Progenitor cell of endocrine pancreas (in vitro differentiated cells): ENCODE measurements around the gene NPTX2. TPM values are rescaled to one million over a fixed set of nuclear protein-coding genes. Genes with fewer than 3 reads are reported as not detected.

Source experiments
- DNase-seq: peaks from one replicate; pipeline ENCODE4 v3.0.0; 2021; ENCODE audit warnings: low spot score; ENCODE audit not compliant: unreplicated experiment
- H3K27ac Mint-ChIP-seq: 2 replicates; pipeline ENCODE4 v1.8.0; 2021; ENCODE audit warnings: mild to moderate bottlenecking, moderate library complexity, mixed read lengths
- H3K27me3 Mint-ChIP-seq: 2 replicates; pipeline ENCODE4 v1.8.0; 2021; ENCODE audit warnings: mixed read lengths
- H3K36me3 Mint-ChIP-seq: 2 replicates; pipeline ENCODE4 v1.8.0; 2022; ENCODE audit warnings: mixed read lengths; ENCODE audit not compliant: insufficient read depth
- H3K4me1 Mint-ChIP-seq: 2 replicates; pipeline ENCODE4 v1.8.0; 2021; ENCODE audit warnings: low read depth, mixed read lengths
- H3K4me3 Mint-ChIP-seq: 2 replicates; pipeline ENCODE4 v1.8.0; 2021; ENCODE audit warnings: low read depth, mild to moderate bottlenecking, moderate library complexity, mixed read lengths
- H3K9me3 Mint-ChIP-seq: 2 replicates; pipeline ENCODE4 v1.8.0; 2021; ENCODE audit warnings: low read depth, mixed read lengths
- total RNA-seq: library from RNA; stranded (reverse); gene quantifications from 2 replicates; pipeline ENCODE4 v1.2.1, GENCODE V29; 2021
- TF ChIP-seq, protein P1 (sequence below): fragments of 200-600 bp; sonication (generic); IDR thresholded peaks from one replicate; pipeline ENCODE4 v1.5.0; 2021; ENCODE audit warnings: antibody characterized with exemption, mild to moderate bottlenecking; ENCODE audit not compliant: unreplicated experiment

NPTX2 gene
- total RNA-seq, 1 donor from 2014 or later: 0.14 TPM

GRCh38 chr7:98662289-98662688 is 45.2 kb downstream of the NPTX2 start:
- Mint-ChIP-seq H3K4me1 (no peaks in the 10 kb centered on the region), H3K27ac (no peak overlapping the region), H3K36me3 (no peaks in the 10 kb centered on the region), H3K27me3 (peaks cover 21% of the 10 kb centered on the region), H3K9me3 (peaks cover 3% of the 10 kb centered on the region), H3K4me3 (no peak overlapping the region)
- DNase-seq: no peak
- TF ChIP-seq, protein P1, sequence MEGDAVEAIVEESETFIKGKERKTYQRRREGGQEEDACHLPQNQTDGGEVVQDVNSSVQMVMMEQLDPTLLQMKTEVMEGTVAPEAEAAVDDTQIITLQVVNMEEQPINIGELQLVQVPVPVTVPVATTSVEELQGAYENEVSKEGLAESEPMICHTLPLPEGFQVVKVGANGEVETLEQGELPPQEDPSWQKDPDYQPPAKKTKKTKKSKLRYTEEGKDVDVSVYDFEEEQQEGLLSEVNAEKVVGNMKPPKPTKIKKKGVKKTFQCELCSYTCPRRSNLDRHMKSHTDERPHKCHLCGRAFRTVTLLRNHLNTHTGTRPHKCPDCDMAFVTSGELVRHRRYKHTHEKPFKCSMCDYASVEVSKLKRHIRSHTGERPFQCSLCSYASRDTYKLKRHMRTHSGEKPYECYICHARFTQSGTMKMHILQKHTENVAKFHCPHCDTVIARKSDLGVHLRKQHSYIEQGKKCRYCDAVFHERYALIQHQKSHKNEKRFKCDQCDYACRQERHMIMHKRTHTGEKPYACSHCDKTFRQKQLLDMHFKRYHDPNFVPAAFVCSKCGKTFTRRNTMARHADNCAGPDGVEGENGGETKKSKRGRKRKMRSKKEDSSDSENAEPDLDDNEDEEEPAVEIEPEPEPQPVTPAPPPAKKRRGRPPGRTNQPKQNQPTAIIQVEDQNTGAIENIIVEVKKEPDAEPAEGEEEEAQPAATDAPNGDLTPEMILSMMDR: no peak

DNA sequence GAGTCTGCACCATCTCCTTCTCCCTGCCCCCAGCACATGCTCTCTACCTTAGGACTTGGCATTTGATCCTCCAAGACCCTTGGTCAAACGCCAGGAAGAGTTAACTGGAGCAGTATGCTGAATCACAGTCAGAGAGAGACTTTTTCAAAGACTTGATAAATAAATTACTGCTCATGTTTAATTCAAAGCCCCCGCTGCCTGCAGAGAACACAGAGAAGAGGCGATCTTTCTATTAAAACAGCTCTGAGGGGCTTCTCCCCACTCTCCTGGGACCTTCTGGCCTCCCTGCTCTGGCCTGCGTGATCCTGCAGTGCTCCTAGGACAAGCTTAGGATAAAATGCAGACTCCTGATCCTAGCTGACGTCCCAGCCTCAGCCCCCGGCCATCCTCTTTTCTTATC is 47.8 kb downstream of the NPTX2 start:
- Mint-ChIP-seq H3K9me3 (peaks cover 3% of the 10 kb centered on the region), H3K4me3 (no peak overlapping the region), H3K36me3 (no peaks in the 10 kb centered on the region), H3K27me3 (peaks cover 20% of the 10 kb centered on the region), H3K4me1 (no peaks in the 10 kb centered on the region), H3K27ac (no peak overlapping the region)
- DNase-seq: no peak
- TF ChIP-seq, protein P1: no peak

DNA sequence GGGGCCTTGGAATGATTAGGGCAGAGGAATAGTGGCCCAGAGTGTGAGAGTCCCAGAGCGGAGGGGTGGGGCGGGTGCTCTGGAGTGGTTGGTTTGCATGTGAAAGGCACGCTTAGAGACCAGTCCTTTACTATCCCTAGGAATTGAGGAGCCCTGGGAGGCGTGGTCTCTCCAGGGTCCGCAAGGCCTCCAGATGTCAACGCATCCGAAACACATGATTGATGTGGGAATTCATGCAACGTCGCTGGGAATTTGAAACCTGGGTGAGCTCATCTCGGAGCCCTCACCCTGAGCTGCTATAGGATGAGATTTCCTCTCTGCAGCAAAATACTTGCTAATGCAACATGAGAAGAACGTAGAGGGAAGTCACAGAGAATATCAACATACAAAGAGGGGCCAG is 51.2 kb downstream of the NPTX2 start:
- TF ChIP-seq, protein P1: no peak
- Mint-ChIP-seq H3K27ac (no peak overlapping the region), H3K9me3 (peaks cover 3% of the 10 kb centered on the region), H3K27me3 (peaks cover 33% of the 10 kb centered on the region), H3K4me3 (no peak overlapping the region), H3K4me1 (no peaks in the 10 kb centered on the region), H3K36me3 (no peaks in the 10 kb centered on the region)
- DNase-seq: no peak

DNA sequence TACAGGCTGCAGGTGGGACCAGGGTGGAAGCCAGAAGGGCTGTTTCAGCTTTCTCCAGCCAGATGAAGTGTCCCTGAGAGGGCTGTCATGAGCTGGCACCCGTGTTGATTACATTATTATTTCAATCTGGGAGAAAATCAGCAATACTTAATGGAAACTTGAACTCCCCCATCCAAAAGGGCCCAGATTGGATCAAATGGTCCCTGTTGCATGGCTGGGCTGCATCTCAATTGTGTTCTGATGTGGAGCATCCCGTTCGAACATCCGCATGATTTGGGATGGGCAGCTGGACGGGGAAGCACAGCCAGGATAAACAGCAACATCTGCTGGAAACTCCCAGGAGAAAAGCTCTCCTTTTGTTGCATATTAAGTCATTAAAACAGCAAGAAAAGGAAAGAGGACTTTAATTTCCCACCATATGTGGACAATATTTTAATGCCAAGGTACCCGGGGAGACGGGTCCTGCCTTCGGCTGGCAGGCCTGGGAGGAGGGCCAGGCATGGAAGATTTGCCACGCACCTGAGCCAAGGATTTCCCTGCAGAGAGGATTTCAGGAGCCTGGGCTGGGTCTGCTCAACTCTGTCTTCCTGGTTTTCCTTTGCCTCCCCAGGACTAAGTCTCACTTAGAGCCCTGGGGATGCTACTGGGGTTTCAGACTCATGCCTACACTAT is 52.4 kb downstream of the NPTX2 start:
- Mint-ChIP-seq H3K27ac (no peak overlapping the region), H3K9me3 (no peaks in the 10 kb centered on the region), H3K4me3 (no peak overlapping the region), H3K4me1 (no peaks in the 10 kb centered on the region), H3K36me3 (no peaks in the 10 kb centered on the region), H3K27me3 (peaks cover 34% of the 10 kb centered on the region)
- DNase-seq: no peak
- TF ChIP-seq, protein P1: no peak

DNA sequence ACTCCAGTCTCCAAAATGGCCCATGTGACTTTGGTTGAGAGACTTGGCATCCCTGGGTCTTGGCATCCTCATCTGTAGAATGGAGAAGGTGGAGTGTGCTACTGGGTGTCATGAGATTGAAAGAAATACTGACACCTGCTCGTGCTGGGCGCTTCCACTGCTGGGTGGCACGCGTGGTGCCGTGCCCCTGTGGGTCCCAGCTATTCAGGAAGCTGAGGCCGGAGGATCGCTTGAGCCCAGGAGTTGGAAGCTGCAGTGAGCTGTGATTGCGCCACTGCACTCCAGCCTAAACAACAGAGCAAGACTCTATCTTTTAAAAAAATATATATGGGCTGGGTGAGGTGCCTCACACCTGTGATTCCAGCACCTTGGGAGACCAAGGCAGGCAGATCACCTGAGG is 53.1 kb downstream of the NPTX2 start:
- no peaks in the 10 kb centered on the region for H3K36me3 Mint-ChIP-seq
- peaks cover 32% of the 10 kb centered on the region for H3K27me3 Mint-ChIP-seq
- H3K9me3 Mint-ChIP-seq: no peaks in the 10 kb centered on the region
- no peak overlapping the region for H3K27ac Mint-ChIP-seq
- H3K4me1 Mint-ChIP-seq: no peaks in the 10 kb centered on the region
- H3K4me3 Mint-ChIP-seq: no peak overlapping the region
- TF ChIP-seq, protein P1: no peak
- DNase-seq: no peak
